Right lung (tissue), 5 donors: ENCODE results near the gene SDK2. TPM values are rescaled to one million over a fixed set of nuclear protein-coding genes. Genes with fewer than 3 reads are reported as not detected.
A peak's percentile ranks its signal among the peaks of the same experiment; 100 is the strongest.

Experiments
- DNase-seq, 2 donors: peaks; one replicate each; pipeline ENCODE4 v3.0.0-alpha.2; 2013
- polyA plus RNA-seq, 5 donors: library from polyadenylated mRNA; unstranded; fragments of 120-200 nt; gene quantifications; one replicate each; pipeline versions ENCODE4 v1.2.1 to v1.2.3, GENCODE V29; 2013; ENCODE audit warnings: inconsistent platforms in 1 of 5, low replicate concordance in 1 of 5; ENCODE audit not compliant: insufficient read length in 5 of 5, insufficient read depth in 1 of 5

Gene SDK2
- polyA plus RNA-seq, 5 donors = 4.7 to 12.0 (median 5.4) TPM

- DNase-seq = no peak
Measured at GRCh38 chr17:73559532-73559931, 84.7 kb downstream of the SDK2 start.

DNA sequence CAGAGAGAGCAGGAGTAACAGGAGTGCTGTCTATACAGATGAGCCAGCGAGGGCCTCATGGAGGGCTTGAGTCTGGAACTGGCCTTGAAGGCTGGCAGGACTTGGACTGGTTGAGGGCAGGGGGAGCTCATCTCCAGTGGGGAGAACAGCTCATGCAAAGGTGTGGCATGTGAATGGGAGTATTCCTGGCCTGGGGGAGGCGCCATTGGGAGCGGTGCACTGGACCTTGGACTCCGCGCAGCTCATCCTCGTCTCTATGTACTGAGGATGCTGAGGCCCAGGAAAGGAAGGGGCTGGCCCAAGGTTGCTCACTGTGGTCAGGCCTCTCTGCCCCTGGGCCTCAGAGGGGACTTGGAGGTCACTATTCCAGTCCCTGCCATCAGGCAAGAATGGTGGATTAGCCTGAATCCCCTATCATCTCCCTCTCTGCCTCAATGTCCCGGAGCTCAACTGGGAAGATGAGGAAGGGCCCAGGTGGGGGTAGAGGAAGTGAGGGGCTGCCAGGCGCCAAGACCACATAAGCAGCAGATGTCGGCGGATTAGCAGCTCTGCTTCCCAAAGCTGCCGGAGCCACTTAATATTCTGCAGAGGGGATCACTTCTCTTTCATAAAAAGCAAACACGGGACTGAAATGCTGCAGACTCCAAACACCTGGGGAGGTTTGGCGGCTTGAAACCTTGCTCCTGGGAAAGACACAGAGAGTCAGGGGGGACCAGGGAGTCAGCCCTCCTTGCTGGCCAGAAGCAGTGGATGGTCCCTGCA lies 88.9 kb downstream of the SDK2 start:
- no peak for DNase-seq

- no peak for DNase-seq
Measured at GRCh38 chr17:73554498-73554897, 89.7 kb downstream of the SDK2 start.

DNA sequence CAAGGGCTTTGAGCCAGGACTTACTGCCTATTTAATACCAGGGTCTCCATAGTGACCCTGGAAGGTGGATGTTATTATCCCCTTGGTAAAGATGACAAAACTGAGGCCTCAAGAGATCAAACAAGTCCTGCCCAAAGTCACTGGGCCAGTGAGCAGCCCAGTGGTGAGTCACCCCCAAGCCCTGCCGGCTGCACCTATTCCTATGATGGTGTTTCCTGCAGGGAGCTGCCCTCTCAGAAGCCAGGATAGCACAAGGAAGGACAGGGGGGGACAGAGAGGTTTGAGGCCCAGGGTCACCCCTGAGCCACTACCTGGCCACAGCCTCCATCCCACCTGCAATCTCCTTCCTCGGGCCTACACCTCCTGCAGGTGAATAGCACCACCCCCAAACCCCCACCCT lies 90.9 kb downstream of the SDK2 start:
- no peak for DNase-seq

DNA sequence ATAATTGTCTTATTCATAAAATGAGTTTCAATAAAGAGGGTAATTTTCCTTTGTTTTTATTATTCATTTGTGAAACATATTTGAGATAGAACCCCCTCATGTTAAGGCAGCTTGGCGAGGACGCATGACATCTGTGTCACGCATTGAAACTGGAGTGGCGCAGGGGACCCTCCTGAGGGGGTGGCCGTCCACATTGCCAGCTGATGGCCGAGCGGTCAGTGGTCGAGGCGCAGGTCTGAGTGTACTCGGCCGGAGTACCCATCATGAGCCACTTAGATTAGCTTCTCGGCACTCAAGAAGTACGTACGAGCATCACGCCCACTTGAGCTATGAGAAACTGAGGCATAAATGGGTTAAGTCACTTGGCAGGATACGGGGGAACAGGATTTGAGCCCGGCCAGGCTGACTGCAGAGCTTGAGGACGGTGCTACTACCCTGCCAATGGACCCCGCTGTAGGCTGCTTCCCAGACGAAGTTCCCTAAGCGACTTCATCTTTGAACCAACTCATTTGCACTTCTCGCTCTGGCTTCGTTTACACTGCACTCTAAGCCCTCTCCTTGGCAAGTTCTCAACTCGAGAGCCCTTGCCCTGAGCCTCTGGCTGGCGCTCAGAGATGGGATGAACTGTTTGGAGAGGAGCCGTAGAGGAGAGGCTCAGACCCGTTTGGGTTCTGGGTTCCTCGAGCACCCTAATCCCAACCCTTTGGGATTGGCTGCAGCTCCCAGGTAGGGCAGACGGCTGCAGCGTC lies 91.8 kb downstream of the SDK2 start:
- DNase-seq = peak; percentile 42 to 61

GRCh38 chr17:73551759-73552158 lies 92.5 kb downstream of the SDK2 start:
- DNase-seq = no peak

DNA sequence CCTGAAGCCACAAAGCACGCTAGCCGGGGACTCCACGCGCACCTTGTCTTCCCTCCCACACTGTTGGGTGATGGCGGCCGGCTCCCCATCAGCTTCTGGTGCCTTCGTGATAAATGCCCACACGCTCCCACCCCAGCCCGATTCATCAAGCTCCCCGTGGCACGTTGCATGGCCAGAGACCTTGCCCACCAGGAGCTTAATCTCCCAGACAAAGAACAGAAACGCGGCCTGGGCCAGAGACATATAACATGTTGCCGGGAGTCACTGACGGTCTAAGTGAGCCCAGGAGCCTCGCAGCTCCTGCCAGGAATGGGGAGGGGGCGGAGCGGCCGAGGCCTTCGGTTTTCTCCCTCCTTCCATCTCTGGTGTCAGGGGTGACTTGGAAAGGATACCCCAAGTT lies 93.1 kb downstream of the SDK2 start:
- DNase-seq = no peak

- no peak for DNase-seq
Measured at GRCh38 chr17:73550556-73550955, 93.7 kb downstream of the SDK2 start.

GRCh38 chr17:73549841-73550430 lies 94.3 kb downstream of the SDK2 start:
- DNase-seq = no peak

GRCh38 chr17:73548620-73549311 lies 95.5 kb downstream of the SDK2 start:
- no peak for DNase-seq

DNA sequence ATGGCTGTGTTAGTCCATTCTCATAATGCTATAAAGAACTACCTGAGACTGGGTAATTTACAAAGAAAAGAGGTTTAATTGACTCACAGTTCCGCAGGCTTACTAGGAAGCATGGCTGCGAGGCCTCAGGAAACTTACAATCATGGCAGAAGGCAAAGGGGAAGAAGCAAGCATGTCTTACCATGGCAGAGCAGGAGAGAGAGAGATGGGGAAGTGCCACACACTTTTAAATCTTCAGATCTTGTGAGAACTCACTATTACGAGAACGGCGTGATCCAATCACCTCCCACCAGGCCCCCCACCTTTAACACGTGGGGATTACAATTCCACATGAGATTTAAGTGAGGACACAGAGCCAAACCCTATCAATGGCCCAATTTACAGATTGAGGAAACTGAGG lies 96.5 kb downstream of the SDK2 start:
- DNase-seq = no peak

DNA sequence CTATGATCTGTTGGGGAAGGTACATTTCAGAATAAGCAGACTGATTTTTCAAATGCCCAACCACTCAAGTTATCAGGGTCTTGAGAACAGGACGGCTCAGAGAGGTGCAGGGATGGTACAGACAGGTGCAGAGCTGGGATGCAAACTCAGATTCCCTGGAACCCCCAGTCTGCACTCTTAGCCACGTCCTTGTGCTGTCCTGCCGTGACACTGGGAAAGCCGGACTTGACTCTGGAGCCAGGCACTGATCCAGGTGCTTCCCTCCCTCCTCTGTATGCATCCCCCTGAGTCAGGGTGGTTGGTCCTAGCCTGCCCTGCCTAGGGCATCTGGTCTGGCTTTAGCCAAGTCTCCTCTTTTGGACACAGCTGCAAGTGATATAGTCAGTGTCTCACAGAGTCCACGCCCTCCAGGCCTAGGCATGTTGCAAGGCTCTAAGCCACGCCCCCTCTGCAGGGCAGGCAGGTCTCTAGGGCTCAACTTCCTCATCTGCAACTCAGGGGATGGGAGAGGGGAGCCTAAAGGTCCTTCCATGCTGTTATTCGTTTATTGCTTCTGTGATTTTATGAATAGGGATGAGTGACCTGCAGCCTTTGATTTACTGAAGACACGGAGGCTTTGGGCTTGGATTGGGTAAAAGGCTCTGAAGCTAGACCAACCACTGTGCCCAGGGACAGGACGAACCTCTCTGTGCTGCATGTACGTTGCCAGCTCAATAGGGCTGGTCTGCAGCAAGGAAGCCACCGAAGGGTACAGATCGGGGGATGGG lies 97.3 kb downstream of the SDK2 start:
- DNase-seq = no peak

DNA sequence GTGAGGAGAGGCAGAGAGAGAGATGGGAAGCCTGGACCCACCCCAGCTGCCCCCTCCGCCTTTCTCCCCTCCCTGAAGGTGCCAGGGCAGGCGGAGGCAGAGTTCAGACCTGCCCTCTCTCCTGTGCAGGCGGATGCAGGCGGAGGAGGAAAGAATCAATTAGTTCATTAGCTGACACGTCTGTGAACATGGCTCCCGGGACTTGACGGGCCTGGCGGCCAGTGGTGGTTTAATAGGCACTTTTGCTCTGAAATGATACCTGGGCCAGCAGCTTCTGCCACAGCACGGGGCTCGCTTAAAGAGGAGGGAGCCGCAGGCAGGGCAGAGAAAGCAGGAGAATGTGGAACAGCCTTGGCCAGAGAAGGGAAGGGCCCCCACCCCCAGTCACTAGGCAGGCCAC lies 98.1 kb downstream of the SDK2 start:
- no peak for DNase-seq

- DNase-seq = no peak
Measured at GRCh38 chr17:73545109-73546032, 98.9 kb downstream of the SDK2 start.

- DNase-seq = no peak
Measured at GRCh38 chr17:73544333-73544732, 99.9 kb downstream of the SDK2 start.

- DNase-seq = no peak
Measured at GRCh38 chr17:73542323-73542722, 101.9 kb downstream of the SDK2 start.

DNA sequence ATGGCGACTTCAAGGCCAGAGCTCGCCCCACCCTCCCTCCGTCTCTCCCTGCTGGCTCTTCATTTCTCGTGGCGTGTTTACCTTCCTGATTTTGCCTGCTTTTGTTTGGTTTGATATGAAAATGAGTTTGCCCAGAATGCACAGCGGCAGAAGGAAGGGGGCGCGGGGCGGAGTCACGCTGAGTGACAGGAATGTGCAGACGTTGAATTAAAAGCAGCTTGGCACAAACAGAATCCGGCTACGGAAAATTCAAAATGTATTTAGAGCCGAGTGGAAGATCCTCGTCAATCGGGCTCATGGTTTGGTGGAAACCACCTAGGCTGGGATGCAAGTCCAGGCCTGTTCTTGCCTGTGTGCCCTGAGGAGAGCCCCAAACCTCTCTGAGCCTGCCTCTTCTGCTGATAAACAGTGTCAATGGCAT lies 102.7 kb downstream of the SDK2 start:
- DNase-seq = no peak

DNA sequence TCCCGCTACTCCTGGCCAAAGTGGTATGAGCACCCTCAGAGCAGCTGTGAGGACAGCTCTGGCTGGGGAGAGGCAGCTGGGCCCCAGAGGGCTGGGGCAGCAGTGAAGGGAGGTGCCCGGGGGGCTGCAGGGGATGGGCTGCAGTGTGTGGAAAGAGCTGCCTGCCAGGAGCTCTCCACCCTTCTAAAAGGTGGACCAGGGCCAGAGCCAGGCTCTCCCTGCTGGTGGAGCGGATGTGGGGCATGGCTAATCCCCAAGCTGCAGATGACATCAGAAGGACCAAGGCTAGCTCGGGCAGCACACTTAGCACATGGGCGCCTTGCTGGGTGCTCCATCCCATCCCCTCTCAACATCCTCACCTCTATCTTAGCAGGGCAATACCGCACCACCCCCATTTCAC lies 103.1 kb downstream of the SDK2 start:
- DNase-seq = no peak

DNA sequence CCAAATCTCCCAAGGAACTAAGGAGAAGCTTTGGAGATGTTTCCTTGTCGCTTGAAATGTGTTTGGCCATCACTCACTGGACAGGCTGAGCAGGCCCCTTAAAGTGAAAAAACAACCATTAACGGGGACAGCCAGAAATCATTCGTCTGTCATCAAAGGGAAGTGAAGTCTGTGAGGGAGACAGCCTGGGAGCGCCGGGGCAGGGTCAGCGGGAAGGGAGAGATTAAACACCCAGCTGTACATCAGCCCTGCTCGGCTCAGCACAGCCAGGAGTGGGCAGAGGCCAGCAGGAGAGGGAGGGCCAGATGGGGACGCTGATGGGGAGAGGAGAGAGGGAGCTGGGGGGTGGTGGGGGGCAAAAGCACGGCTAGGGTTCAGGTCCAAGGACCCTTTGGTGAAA lies 105.1 kb downstream of the SDK2 start:
- no peak for DNase-seq

GRCh38 chr17:73538445-73538844 lies 105.8 kb downstream of the SDK2 start:
- DNase-seq = no peak
